Adrenal gland (tissue), 12 donors: ENCODE measurements around the gene RSL1D1. TPM values are rescaled to one million over a fixed set of nuclear protein-coding genes. Genes with fewer than 3 reads are reported as not detected.
A peak's percentile ranks its signal among the peaks of the same experiment; 100 is the strongest.

Experiments
- DNase-seq, 7 donors: peaks; one replicate each; pipeline ENCODE4 v3.0.0-alpha.2; 2019 to 2020
- H3K27ac ChIP-seq, 5 donors: fragments of 200-600 bp; sonication (generic) in 4 of 5; 1 replicate in 3 of 5; 2 replicates in 2 of 5; pipeline versions ENCODE4 v1.5.1 to v1.8.0; 2016 to 2020; ENCODE audit warnings: mild to moderate bottlenecking in 1 of 5
- H3K27me3 ChIP-seq: fragments of 200-600 bp; 2 replicates; pipeline ENCODE4 v1.8.0; 2021
- H3K36me3 ChIP-seq, 2 donors: fragments of 200-600 bp; replicated peaks in 1 of 2; 1 replicate in 1 of 2; 2 replicates in 1 of 2; pipeline versions ENCODE4 v1.5.1 to v1.8.0; 2018 to 2022
- H3K4me1 ChIP-seq, 2 donors: fragments of 200-600 bp; replicated peaks in 1 of 2; 1 replicate in 1 of 2; 2 replicates in 1 of 2; pipeline versions ENCODE4 v1.5.1 to v1.8.0; 2018 to 2021
- H3K4me3 ChIP-seq, 4 donors: fragments of 200-600 bp; sonication (generic) in 3 of 4; one replicate each; pipeline ENCODE4 v1.5.1; 2016 to 2018
- H3K9me3 ChIP-seq, 3 donors: fragments of 200-600 bp; sonication (generic) in 1 of 3; replicated peaks in 1 of 3; 1 replicate in 2 of 3; 2 replicates in 1 of 3; pipeline versions ENCODE4 v1.5.1 to v1.8.0; 2016 to 2021
- CTCF ChIP-seq, 6 experiments: fragments of 450-650 bp in 4 of 6; fragments of 200-600 bp in 2 of 6; sonication (generic) in 1 of 6; IDR thresholded peaks; 1 replicate in 5 of 6; 2 replicates in 1 of 6; pipeline versions ENCODE4 v1.5.1 to v1.8.0; 2016 to 2021; ENCODE audit warnings: antibody characterized with exemption in 6 of 6, mild to moderate bottlenecking in 2 of 6, moderate library complexity in 1 of 6
- POLR2A ChIP-seq, 2 donors: fragments of 450-650 bp; IDR thresholded peaks; one replicate each; pipeline ENCODE4 v1.6.1; 2017; ENCODE audit warnings: antibody characterized with exemption in 2 of 2, mild to moderate bottlenecking in 2 of 2, moderate library complexity in 1 of 2
- WGBS, 4 donors: extraction: QIAGEN DNeasy Blood & Tissue Kit in 2 of 4; methylation state at CpG; one replicate each; pipeline versions ENCODE4 v1.1.5 to v1.1.7; 2013 to 2017; 5-methylcytosine and 5-hydroxymethylcytosine counted together
- intact Hi-C, 2 donors: fragments of 100-400 bp; cut with DNase I; formaldehyde crosslinking; loops; one replicate each; pipeline versions ENCODE4 v1.14.1 to v1.15.0; 2022 to 2023
- polyA plus RNA-seq, 3 donors: library from polyadenylated mRNA; stranded (reverse); fragments of 200-250 nt in 2 of 3; fragments of 350-450 nt in 1 of 3; fragmentation: Illumina TruSeq in 1 of 3; extraction: RNeasy Lipid Tissue Mini Kit (QIAGEN cat#74804) in 1 of 3; gene quantifications; one replicate each; pipeline ENCODE4 v1.2.3, GENCODE V29; 2013 to 2014
- total RNA-seq, 9 donors: library from RNA; depleted of rRNA in 4 of 9; stranded (reverse); fragments of >200 nt in 4 of 9; fragments of 120-200 nt in 1 of 9; fragmentation: NEBNext Ultra II Directional in 1 of 9; extraction: Animal tissue kit (Norgen Biotek cat#: 25700) in 1 of 9; gene quantifications; one replicate each; pipeline versions ENCODE4 v1.1.0 to v1.2.4, GENCODE V29; 2013 to 2023
- donor health status: healthy with polysubstance abuse.
- donor health status: Bipolar disorder and iron deficiency.
- donor health status: DM: yes; HTN: yes; CAD: no.
- donor health status: DM: no; HTN: no; CAD: no.
- donor health status: DM: no; HTN: no; CAD: no.
- donor health status: DM: yes; HTN: yes; CAD: no.

Gene RSL1D1
- total and polyA plus RNA-seq, 12 donors, result 40.1 to 511 (median 124) TPM

GRCh38 chr16:11884035-11884434 lies 32.7 kb upstream of the RSL1D1 start:
- intact Hi-C loops, result no loop called here
- no peak for DNase-seq
- H3K27me3 ChIP-seq, result no peaks in the 10 kb centered on the region
- H3K9me3 ChIP-seq, result no peaks in the 10 kb centered on the region
- TF ChIP-seq CTCF (IDR thresholded peaks at IDR 0.05) (no peak), POLR2A (IDR thresholded peaks at IDR 0.05) (no peak)
- peaks cover 0 to 95% of the 10 kb centered on the region in 2 donors for H3K36me3 ChIP-seq
- WGBS, 4 donors, result 96 to 98% (median 97%) methylated on average over 5 of the region's 5 CpGs
- no peak overlapping the region for H3K4me3 ChIP-seq
- H3K4me1 ChIP-seq, result no peaks in the 10 kb centered on the region
- no peak overlapping the region for H3K27ac ChIP-seq

- H3K27me3 ChIP-seq, result no peaks in the 10 kb centered on the region
- H3K4me1 ChIP-seq, result no peaks in the 10 kb centered on the region
- no peak overlapping the region for H3K27ac ChIP-seq
- no peaks in the 10 kb centered on the region for H3K9me3 ChIP-seq
- intact Hi-C loops, result no loop called here
- TF ChIP-seq POLR2A (IDR thresholded peaks at IDR 0.05) (no peak), CTCF (IDR thresholded peaks at IDR 0.05) (no peak)
- peaks cover 0 to 91% of the 10 kb centered on the region in 2 donors for H3K36me3 ChIP-seq
- no peak overlapping the region for H3K4me3 ChIP-seq
- DNase-seq, result no peak
- WGBS, 4 donors, result 89 to 91% (median 89%) methylated on average over 5 of the region's 5 CpGs
These were observed 28.7 kb upstream of the RSL1D1 start for GRCh38 chr16:11880007-11880406.

GRCh38 chr16:11877374-11877773 lies 26.0 kb upstream of the RSL1D1 start:
- no peak for DNase-seq
- peaks cover 0 to 84% of the 10 kb centered on the region in 2 donors for H3K36me3 ChIP-seq
- H3K27me3 ChIP-seq, result no peaks in the 10 kb centered on the region
- H3K9me3 ChIP-seq, result no peaks in the 10 kb centered on the region
- no peaks in the 10 kb centered on the region for H3K4me1 ChIP-seq
- no peak overlapping the region for H3K27ac ChIP-seq
- intact Hi-C loops, result no loop called here
- 74 to 85% (median 79%) methylated on average over 5 of the region's 5 CpGs for WGBS, 4 donors
- no peak for TF ChIP-seq CTCF (IDR thresholded peaks at IDR 0.05)
- no peak for TF ChIP-seq POLR2A (IDR thresholded peaks at IDR 0.05)
- no peak overlapping the region for H3K4me3 ChIP-seq

- WGBS, 4 donors, result 82 to 89% (median 87%) methylated on average over 12 of the region's 12 CpGs
- H3K27me3 ChIP-seq, result no peaks in the 10 kb centered on the region
- intact Hi-C loops, result no loop called here
These were observed 25.0 kb upstream of the RSL1D1 start for GRCh38 chr16:11876306-11876705.

More at GRCh38 chr16:11876306-11876705, 25.0 kb upstream of the RSL1D1 start:
- Histone ChIP-seq H3K4me1 (peaks cover 0 to 5% of the 10 kb centered on the region in 2 donors), H3K4me3 (no peak overlapping the region), H3K9me3 (no peaks in the 10 kb centered on the region), H3K27ac (peak overlapping the region in 1 of 5 donors; percentile 17), H3K36me3 (peaks cover 0 to 76% of the 10 kb centered on the region in 2 donors)
- TF ChIP-seq POLR2A (IDR thresholded peaks at IDR 0.05) (no peak), CTCF (IDR thresholded peaks at IDR 0.05) (no peak)
- DNase-seq, result no peak
